ENCODE results near the gene SSTR4. TPM values are rescaled to one million over a fixed set of nuclear protein-coding genes. Genes with fewer than 3 reads are reported as not detected.
"Not testable (repeated sequence)": the region's sequence is repeated elsewhere in the genome, so short reads cannot be mapped to it uniquely, and the experiment has no call there.

SSTR4 gene, protein sequence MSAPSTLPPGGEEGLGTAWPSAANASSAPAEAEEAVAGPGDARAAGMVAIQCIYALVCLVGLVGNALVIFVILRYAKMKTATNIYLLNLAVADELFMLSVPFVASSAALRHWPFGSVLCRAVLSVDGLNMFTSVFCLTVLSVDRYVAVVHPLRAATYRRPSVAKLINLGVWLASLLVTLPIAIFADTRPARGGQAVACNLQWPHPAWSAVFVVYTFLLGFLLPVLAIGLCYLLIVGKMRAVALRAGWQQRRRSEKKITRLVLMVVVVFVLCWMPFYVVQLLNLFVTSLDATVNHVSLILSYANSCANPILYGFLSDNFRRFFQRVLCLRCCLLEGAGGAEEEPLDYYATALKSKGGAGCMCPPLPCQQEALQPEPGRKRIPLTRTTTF
- total RNA-seq = not detected
- polyA plus RNA-seq = under 1 TPM in 1 of 2 donors, not detected in 1; 0.07 TPM

DNA sequence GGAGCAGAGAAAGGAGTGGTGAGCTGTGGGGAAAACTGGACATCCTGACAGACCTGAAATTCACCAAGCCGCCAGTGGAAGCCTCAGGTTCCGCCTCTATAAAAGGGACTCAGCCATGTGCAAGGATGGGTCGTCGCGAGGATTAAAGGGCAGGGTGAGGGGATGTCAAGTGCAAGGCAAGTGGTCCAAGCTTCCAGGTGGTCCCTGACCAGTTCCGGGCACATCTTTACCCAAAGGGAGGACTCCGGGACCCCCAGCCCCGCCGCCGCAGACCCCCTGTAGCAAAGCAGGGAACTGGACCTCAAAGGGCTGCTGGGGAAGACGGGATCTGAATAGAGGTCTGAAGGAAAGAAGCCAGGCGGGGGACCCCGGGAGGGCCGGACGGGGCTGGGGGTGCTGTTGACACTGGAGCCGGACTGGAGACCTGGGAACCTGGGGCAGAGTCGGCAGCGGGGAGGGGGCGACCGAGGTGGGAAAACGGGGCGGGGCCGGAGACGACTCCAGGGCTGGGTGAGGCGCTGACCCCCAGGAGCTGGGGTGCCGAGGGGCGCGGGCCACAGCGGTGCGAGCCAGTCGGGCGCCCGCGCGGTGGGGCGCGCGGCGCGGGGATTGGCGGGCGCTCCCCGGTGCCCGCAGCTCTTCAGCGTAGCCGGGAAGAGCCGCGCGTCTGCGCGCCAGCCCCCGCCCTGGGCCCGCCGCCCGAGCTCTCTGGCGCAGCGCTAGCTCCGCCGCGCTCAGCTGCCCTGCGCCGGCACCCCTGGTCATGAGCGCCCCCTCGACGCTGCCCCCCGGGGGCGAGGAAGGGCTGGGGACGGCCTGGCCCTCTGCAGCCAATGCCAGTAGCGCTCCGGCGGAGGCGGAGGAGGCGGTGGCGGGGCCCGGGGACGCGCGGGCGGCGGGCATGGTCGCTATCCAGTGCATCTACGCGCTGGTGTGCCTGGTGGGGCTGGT is at the start of gene SSTR4:
TSS of gene SSTR4 (plus strand) at position 592 of the 951 bp plus-strand sequence. CDS start at position 764, 172 bp downstream.
- no peak for FAIRE-seq
- WGBS, 2 donors = 14 to 25% methylated on average over 48 to 83 of the region's 83 CpGs

DNA sequence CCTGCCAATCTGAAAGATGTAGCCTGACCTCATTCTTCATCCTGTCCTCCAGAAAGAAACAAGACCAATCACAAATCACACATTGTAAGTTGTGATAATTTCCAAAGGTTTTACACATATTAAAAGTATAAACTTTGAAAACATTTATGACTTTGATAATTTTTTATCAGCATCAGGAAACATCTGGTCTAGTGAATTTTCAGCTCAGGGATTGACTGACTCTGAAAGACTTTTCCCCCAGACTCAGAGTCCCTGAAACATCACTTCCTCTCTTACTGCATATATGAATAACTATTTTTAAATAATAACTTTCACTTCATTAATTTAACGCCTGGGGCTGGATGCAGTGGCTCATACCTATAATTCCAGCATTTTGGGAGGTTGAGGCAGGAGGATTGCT is 48.5 kb upstream of the SSTR4 start:
- 31 to 42% methylated on average over 1 of the region's 1 CpG for WGBS, 2 donors
- no peaks in the 10 kb centered on the region for H3K4me1 ChIP-seq
- H3K36me3 ChIP-seq = no peaks in the 10 kb centered on the region
- no peak overlapping the region for H3K27ac ChIP-seq
- no peak for ATAC-seq
- no peak overlapping the region for H3K4me3 ChIP-seq
- intact Hi-C loops (cut with DNase I) = no loop called here
- no peak for FAIRE-seq
- H3K27me3 ChIP-seq = no peaks in the 10 kb centered on the region
- no peak for TF ChIP-seq CTCF (IDR thresholded peaks at IDR 0.05)
- no peaks in the 10 kb centered on the region for H3K9me3 ChIP-seq
- DNase-seq = no peak

More for the DNA sequence above, at the start of gene SSTR4:
- Histone ChIP-seq H3K36me3 (no peaks in the 10 kb centered on the region), H3K27me3 (peaks cover 0 to 5% (median 2%) of the 10 kb centered on the region in 4 donors), H3K4me3 (no peak within 1 kb of the TSS), H3K27ac (no peak within 1 kb of the TSS), H3K9me3 (no peaks in the 10 kb centered on the region), H3K4me1 (no peaks in the 10 kb centered on the region)
- DNase-seq (peak in 1 of 6 donors; percentile 55), ATAC-seq (peak in 1 of 4 donors; percentile 11)
- no peak for TF ChIP-seq CTCF (IDR thresholded peaks at IDR 0.05)
- intact Hi-C loops (cut with DNase I) = no loop called here

GRCh38 chr20:22991424-22991823 is 43.7 kb upstream of the SSTR4 start:
- H3K27me3 ChIP-seq; H3K4me3 ChIP-seq; ATAC-seq; H3K4me1 ChIP-seq; H3K9me3 ChIP-seq; intact Hi-C loops (cut with DNase I); FAIRE-seq; H3K36me3 ChIP-seq; H3K27ac ChIP-seq; DNase-seq: not testable (repeated sequence)
- WGBS, 2 donors = 53 to 58% methylated on average over 3 of the region's 3 CpGs

DNA sequence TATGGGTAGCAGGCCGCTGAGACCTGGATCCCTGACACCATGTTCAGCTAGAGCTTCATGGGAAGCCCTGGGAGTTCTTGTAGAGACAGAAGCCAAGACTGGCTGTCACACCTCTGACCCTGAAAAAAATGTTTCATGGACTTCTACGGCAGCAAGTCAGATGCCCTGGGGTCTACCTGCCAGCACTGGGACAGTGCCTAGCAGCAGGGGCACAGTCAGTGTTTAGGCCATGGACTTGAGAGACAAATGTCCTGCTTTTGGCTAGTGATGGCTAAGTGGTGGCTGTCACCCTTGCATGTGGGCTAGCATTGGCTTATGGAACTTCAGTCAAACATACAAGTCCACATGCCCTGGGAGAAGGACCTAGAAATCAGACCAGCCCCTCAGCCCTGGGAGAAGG is 41.3 kb upstream of the SSTR4 start:
- no peaks in the 10 kb centered on the region for H3K9me3 ChIP-seq
- no peak for FAIRE-seq
- no peaks in the 10 kb centered on the region for H3K4me1 ChIP-seq
- 77 to 79% methylated on average over 2 of the region's 2 CpGs for WGBS, 2 donors
- no peak overlapping the region for H3K4me3 ChIP-seq
- no peak for TF ChIP-seq CTCF (IDR thresholded peaks at IDR 0.05)
- DNase-seq = no peak
- no peaks in the 10 kb centered on the region for H3K27me3 ChIP-seq
- no peak for ATAC-seq
- no peak overlapping the region for H3K27ac ChIP-seq
- intact Hi-C loops (cut with DNase I) = no loop called here
- no peaks in the 10 kb centered on the region for H3K36me3 ChIP-seq

DNA sequence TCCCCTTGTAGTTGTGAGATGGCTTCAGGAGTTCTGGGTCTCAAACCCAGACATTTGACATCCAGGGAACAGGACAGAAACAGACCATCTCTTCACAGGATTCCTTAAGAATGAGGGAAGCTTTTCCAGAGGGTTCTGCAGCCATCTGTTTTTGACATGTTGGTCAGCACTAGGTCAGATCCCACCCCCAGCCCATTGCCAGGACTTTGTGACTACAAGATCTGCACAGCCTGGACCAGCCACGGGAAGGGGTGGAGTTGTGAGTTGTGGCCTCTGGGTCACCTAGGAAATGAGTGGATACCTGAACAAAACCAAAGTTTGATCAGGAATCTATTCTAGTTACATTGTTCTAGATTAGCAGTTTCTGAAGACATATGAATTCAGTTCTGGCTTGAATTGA is 39.2 kb upstream of the SSTR4 start:
- H3K4me1 ChIP-seq = no peaks in the 10 kb centered on the region
- intact Hi-C loops (cut with DNase I) = no loop called here
- FAIRE-seq (no peak), ATAC-seq (no peak), DNase-seq (no peak)
- 19 to 26% methylated on average over 1 of the region's 1 CpG for WGBS, 2 donors
- H3K4me3 ChIP-seq = no peak overlapping the region
- no peak for TF ChIP-seq CTCF (IDR thresholded peaks at IDR 0.05)
- no peaks in the 10 kb centered on the region for H3K36me3 ChIP-seq
- H3K27me3 ChIP-seq = no peaks in the 10 kb centered on the region
- no peaks in the 10 kb centered on the region for H3K9me3 ChIP-seq
- H3K27ac ChIP-seq = no peak overlapping the region
